ENCODE results near the gene TLX1. TPM values are rescaled to one million over a fixed set of nuclear protein-coding genes. Genes with fewer than 3 reads are reported as not detected.

Gene TLX1
- total RNA-seq = not detected
- long read RNA-seq = 0 reads

DNA sequence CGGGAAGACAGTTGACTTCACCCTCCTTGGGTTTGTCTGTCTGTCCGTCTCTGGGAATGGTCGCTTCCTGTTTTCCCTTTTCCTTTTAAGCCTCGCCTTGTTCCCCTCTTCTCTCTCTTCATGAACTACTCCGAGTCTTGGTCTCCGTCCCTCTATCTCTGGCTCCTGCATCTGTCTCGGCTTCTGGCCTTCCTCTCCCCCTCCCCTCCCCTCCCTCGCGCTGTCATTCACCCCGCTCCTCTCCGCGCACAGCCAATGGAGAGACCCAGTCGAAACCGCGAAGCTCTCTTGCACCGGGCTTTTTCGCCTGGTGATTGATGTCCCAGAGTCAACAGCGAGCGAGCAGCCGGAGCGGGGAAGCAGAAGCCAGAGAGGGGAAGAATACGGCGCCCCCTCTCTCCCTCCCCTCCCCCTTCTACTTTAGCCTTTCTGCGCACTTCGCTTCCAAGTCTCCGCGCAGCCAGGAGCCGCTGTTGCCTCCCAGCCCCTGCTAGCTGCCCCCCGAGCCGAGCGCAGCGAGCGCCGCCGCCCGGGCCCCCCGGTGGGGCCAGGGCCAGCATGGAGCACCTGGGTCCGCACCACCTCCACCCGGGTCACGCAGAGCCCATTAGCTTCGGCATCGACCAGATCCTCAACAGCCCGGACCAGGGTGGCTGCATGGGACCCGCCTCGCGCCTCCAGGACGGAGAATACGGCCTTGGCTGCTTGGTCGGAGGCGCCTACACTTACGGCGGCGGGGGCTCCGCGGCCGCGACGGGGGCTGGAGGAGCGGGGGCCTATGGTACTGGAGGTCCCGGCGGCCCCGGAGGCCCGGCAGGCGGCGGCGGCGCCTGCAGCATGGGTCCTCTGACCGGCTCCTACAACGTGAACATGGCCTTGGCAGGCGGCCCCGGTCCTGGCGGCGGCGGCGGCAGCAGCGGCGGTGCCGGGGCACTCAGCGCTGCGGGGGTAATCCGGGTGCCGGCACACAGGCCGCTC, at the start of gene TLX1:
TSS of gene TLX1 (plus strand) at position 317 of the 978 bp plus-strand sequence. CDS start at position 559, 242 bp downstream.
- ATAC-seq (ENCODE audit: poor library complexity) (peak; percentile 85), DNase-seq (no peak)
- intact Hi-C loops (cut with DNase I) = no loop called here

DNA sequence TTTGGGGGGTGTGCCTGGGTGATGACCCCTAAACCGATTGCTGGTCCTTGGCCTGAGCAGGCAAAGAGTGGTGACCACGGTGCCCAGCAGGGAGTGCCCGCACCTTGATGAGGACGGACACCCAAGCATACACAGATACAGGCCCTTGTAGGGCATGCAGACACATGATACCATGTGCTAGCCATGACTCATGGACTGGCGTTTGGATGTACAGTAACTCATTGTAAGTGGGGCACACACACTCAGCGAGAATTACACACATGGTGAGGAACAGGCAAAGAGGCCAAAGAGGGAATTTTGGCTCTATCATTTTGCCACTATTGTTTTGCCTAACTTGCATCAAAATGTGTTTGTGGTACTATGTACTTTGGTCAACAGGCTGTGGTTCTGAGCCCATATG, 45.3 kb upstream of the TLX1 start:
- ATAC-seq (ENCODE audit: poor library complexity) (no peak), DNase-seq (no peak)
- intact Hi-C loops (cut with DNase I) = no loop called here

DNA sequence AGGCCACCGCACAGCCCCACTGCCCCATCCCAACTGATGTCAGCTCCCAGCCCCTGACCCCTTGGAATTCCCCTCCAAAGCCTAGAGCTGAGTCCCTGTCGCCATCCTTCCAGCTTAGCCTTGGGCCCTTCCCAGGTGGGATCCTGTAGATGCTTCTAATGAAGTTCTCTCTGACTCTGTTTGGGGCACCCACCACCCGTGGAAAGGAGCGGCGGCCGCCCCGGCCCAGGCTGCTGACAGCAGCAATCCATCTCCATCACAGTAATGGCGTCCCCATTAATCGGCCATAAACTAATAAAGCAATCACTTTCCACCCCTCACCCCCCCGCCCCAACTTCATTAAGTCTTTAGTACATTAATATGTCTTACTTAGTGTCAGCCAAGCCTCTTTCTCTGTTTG, 43.7 kb upstream of the TLX1 start:
- ATAC-seq (ENCODE audit: poor library complexity) (no peak), DNase-seq (no peak)
- intact Hi-C loops (cut with DNase I) = no loop called here

DNA sequence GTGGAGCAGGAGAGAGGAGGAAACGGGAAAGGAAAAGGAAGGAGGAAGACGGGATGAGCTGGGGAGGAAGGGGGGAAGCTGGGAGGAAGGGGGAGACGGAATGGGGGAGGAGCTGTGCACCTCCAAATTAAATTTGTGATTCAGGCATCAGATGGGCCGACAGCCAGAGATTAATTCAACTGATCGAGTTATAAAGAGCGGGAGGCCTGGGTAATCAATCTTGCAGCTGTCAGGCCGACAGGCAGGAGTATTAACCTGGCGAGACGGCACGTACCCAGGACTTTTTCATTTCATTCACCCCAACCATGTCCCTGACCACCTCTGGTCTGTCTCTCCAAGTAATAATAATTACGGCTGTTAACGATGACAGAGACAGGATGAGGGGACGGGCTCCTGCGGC, 43.1 kb upstream of the TLX1 start:
- ATAC-seq (ENCODE audit: poor library complexity) (no peak), DNase-seq (no peak)
- intact Hi-C loops (cut with DNase I) = no loop called here

DNA sequence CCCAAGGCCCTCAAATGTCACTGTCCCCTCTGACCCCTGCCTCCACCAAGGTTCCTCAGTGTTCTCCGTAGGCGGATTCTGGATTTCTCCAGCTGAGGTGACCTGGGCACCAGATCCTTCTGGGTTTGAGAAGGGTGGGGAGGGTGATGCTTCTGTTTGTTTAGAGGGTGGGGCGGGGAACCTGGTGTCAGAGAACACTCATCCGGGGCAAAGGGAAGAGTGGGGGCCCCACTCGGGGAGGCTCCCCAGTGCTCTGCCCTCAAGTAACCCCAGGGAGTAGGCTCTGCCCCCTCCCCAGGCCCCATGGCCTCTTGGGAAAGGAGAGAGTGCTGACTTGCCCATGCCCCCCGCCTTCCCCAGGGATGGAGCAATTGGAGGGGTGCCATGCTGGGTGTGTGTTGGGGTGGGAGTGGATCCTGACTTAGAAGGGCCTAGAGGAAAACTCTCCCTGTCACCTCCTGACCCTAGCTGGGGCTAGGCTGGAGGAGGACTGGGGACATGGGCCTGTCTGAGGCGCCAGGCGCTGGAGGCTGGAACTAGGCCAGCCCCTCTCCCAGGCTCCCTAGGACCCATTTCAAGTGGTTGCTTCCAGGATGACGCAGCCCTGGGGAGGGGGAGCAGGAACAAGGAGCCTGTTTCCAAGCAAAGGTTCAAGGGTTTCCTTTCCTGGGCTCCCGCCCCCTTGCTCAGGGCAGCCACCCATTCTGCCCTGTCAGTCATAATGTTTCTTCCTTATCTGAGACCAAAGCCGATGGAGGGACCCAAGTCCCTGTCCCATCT, 41.4 kb upstream of the TLX1 start:
- DNase-seq (no peak), ATAC-seq (ENCODE audit: poor library complexity) (no peak)
- intact Hi-C loops (cut with DNase I) = no loop called here

DNA sequence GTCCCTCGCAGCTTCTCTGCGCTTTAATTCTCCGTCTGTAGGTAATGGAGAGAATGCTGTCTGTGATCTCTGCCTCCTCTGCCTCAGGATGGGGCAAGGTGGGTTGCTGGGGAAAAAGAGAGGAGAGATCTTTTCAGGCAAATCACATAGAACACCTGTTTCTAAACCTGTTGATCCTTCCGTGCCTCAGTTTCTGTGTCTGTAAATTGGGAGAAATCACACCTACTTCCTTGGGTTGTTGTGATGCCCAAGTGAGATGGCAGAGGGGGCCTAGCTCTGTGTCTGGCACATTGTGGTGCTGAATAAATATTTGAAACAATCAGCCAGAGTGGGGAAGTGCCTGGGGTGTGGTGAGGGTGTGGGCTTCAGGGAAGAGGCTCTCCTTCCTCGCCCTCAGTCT, 40.5 kb upstream of the TLX1 start:
- intact Hi-C loops (cut with DNase I) = no loop called here
- ATAC-seq (ENCODE audit: poor library complexity) (no peak), DNase-seq (no peak)

DNA sequence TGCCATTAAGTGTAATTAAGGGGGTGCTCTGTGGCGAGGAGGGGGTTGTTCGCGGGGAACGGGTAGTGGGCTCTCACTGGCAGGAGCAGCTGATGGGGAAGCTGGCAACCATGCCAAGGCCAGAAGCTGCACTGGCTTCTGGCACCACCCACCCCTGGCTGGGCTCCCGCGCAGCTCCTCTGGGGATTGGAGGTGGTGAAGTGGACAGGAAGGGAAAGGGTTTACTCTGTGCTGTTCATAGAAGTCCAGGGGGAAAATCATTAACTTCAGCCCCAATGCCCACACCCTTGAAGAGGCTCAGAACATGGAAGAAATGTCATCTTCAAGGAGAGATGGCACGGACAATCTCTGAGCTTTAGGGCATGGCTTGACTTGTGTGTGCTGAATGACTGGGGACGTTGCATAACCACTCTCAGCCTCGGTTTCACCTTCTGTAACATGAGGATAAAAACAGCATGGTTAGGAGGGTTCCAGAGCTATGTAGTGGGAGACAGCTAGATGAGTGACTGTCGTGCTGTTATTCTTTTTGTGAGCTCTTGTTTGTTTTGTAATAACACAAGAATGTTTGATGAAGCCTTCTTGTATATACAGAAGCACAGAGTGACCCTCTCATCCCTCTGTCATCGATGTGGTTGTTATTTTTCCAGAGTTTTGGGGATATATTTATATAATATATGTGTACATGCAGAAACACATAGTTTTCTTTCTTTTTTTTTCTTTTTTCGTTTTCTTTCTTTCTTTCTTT, 39.4 kb upstream of the TLX1 start:
- DNase-seq = no peak
- intact Hi-C loops (cut with DNase I) = no loop called here
- no peak for ATAC-seq (ENCODE audit: poor library complexity)

DNA sequence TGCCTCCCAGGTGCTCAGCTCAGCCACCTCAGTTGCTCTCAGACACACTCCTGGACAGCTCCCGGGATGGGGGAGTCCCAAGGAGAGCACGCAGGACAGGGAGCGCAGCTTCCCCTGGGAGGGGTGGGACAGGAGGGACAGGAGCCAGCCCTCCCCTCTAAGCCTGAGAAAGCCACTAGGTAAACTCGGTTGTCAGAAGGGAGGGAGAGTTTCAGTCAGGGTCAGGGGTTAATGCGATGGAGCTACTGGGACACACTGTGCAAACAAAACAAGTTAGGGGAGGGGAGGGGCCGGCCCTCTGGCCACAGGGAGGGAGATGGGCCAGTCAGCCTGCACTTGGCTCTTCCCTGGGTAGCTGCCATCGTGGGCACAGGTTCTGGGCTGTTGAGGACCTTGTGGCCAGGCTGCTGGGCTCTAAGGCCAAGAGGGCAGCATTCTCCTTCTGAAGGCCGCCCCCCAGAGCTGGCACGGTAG, 38.2 kb upstream of the TLX1 start:
- intact Hi-C loops (cut with DNase I) = no loop called here
- DNase-seq = peak; percentile 22
- no peak for ATAC-seq (ENCODE audit: poor library complexity)

DNA sequence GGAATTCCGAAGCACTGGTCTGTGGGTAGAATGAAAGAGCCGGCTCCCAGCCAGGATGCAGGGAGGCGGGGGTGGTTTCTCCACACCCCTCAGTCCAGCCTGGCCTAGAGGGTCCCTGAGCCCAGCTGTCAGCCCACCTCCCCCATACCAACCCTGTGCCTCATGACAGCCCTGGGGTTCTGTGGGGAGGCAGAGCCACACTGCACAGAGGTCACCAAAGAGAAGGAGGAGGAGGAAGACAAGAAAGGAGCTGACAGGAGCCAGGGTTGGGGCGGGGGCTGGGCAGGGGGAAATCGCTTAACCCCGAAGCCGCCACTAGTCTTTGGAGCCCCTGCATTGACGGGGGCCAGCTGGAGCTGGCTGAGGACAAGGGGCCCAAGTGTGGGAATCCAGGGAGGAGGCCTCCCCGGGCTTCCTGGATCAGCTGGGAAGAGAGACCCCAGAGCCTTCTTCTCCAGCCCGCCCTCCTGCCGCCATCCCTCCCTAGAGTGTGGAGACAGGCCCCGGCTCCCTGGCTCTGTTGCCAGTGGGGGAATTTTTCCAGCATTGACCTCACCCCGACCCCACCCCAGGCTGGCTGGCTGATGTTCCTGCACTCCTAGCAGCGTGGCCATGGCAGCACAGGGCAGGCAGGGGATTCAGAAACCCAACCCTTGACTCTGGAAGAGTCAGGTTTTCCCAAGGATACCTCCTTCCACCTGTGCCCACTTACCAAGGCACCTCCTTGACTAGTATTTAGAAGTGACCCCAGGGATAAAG, 36.8 kb upstream of the TLX1 start:
- DNase-seq (peak; percentile 31), ATAC-seq (ENCODE audit: poor library complexity) (no peak)
- intact Hi-C loops (cut with DNase I) = loop anchor here (2.0 kb wide), 1 partner anchor 49 kb away; no protein-coding TSS in a partner anchor

DNA sequence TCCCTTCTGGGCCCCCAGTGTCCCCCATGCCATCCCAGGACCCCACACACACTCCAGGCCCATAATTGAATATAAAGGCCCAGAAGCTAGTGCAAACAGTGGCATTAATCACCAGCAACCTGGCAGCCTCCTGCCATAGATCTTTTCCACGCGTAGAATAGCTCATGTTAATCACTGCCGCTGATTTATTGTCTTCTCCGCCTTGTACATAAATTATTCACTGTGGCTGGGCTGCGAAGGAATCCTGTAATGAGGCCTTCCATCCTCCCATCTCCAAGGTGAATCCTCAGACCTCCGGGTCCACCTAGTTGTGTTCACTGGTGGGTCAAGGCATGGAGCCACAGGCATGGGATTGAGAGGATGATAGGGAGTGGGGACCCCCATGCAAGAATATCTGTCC, 36.1 kb upstream of the TLX1 start:
- ATAC-seq (ENCODE audit: poor library complexity) (no peak), DNase-seq (no peak)

DNA sequence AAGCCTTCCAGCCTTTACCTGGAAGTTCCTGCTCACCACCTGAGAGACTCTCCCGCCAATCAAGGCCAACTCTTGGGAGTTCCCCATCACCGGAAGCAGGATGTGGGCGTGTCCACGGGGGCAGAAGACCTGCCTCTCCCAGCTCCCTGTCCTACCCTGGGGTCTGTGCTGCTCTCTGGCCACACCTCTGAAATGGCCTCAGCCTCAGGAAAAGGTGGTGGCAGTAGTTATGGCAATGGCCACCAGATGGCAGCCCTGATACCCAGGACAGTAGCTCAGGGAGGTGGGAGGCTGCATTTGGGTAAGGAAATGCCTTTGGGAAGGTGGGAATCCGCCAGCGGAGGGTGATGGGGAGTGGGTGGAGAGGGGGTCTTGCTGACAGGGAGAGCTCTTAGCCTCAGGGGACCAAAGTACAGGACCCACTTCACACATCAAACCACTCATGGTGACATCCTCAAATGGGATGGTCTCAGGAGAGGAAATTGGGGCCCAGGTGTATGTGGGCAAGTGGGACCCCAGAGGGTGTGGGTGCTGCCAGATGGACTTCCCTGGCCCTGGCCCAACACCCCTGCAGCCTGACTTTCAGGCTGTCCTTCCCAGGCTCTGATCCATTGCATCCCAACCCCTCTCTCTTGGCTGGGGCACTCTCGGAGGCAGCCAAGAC, 35.4 kb upstream of the TLX1 start:
- DNase-seq (peak; percentile 78), ATAC-seq (ENCODE audit: poor library complexity) (peak; percentile 82)
- intact Hi-C loops (cut with DNase I) = loop anchor here (2.0 kb wide), 1 partner anchor 47 kb away; no protein-coding TSS in a partner anchor

More for the DNA sequence above, 36.1 kb upstream of the TLX1 start:
- intact Hi-C loops (cut with DNase I) = loop anchor here (2.0 kb wide), 1 partner anchor 48 kb away; no protein-coding TSS in a partner anchor

DNA sequence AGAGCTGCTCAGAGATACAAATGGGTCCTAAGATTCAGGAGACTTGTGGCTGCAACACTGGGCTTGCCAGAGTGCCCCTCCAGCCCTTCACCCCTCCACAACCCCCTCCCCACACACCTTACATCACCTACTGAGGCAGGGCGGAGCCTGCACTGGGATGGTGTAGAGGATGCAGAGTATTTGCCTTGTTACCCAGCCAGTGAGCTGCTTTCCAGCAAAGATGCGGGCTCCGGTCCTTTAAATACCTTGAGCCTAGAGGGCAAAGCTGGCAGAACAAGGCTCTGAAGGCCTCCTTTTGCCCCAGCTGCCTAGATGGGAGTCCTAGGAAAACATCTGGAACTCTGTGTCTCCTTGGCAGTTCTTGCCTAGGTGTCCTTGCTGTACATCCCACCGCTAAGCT, 34.7 kb upstream of the TLX1 start:
- ATAC-seq (ENCODE audit: poor library complexity) (no peak), DNase-seq (no peak)
- intact Hi-C loops (cut with DNase I) = no loop called here

DNA sequence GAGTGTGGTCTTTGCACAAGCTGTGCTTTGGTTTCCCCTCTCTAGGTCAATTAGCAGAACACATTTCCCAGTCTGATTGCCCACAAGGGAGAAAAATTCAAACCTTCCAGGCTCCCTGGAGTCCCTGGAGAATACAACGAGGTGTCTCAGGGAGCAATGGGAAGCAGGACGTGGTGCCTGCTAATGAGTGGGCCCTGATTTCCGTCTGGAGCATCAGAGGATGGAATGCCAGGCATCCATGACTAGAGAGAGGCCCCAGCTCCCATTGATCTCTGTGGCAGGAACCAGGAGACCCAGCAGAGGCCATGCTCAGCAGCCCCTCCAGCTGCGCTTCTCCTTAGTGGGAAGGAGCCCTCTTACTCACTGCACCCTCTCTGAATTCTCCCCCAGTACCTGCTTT, 33.2 kb upstream of the TLX1 start:
- intact Hi-C loops (cut with DNase I) = no loop called here
- DNase-seq (no peak), ATAC-seq (ENCODE audit: poor library complexity) (no peak)

DNA sequence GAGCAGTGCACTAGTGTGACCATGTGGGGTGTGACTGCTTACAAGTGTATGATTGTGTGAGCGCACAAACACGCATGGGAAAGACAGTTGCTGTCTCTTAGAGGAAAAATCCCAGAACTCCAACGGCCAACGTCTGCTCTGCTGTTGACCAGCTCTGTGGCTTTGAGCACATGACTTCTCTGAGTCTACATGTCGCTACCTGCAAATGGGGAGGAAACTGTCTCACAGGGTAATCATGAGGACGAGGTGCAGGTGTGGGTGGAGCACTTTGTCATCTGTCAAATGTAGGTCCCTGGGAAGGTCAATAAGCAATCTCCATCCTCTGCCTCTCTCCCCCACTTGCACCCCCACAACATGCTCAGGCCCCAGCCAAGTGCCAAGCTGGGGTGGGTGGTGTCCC, 31.2 kb upstream of the TLX1 start:
- intact Hi-C loops (cut with DNase I) = no loop called here
- ATAC-seq (ENCODE audit: poor library complexity) (no peak), DNase-seq (no peak)

DNA sequence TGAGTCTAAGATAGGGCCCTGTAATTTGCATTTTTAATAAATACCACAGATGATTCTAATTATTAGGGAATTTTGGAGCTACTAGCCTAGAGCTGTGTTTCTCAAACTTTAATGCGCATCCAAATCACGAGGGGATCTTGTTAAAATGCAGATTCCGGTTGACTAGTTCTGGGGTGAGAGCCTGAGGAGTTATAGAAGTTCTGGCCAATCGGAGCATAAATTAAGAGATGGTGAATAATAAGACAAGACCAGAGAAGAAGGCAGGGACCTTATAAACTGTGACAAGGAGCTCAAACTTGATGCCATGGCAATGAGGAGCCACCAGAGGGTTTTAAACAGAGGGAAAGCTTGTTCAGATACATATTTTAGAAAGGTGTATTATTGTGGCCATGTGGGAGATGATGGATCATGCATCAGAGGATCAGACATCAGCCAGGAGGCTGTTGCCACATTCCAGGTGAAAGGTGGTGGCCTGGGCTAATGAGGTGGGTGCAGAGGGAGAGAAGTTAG, 29.7 kb upstream of the TLX1 start:
- no peak for ATAC-seq (ENCODE audit: poor library complexity)
- no peak for DNase-seq
- intact Hi-C loops (cut with DNase I) = no loop called here

DNA sequence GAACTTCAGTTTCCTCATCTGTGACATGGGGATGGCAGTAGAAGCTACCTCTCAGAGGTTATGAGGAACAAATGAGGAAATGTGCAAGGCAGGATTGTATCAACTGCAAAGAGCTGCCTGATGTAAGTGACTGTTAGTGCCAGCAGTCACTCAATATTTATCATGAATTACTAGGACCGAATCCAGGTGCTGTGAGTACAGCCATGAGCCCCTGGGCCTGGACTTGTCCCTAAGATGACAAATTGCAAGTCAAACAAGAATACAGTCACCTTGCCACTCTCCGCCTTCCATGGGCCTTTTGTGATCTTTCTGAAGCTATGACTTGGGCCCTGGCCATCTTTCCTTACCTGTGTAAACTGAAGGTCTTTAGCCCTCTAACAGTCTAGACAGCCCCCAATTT, 27.7 kb upstream of the TLX1 start:
- intact Hi-C loops (cut with DNase I) = no loop called here
- ATAC-seq (ENCODE audit: poor library complexity) (no peak), DNase-seq (no peak)

DNA sequence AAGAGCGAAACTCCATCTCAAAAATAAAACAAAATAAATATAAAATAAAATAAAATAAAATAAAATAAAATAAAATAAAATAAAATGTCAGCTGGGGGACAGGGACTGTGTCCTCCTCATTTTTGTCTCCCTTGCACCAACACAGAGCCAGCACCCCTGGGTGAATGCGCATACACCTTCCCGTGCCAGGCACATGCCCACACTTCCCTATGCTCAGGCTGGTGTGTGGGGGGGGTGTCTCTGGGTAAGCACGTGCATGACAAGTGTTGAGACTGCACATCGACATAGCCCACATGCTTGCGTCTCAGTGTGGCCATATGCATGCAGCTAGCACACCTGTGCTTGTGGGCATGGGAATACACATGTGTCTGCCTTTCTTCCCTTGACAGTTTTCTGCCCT, 24.7 kb upstream of the TLX1 start:
- ATAC-seq (ENCODE audit: poor library complexity) (no peak), DNase-seq (no peak)

More for the DNA sequence above, 24.7 kb upstream of the TLX1 start:
- intact Hi-C loops (cut with DNase I) = no loop called here

All from Right ventricle myocardium superior (tissue), 1 donor.